ENCODE measurements around the gene GDF7.

GDF7 gene

DNA sequence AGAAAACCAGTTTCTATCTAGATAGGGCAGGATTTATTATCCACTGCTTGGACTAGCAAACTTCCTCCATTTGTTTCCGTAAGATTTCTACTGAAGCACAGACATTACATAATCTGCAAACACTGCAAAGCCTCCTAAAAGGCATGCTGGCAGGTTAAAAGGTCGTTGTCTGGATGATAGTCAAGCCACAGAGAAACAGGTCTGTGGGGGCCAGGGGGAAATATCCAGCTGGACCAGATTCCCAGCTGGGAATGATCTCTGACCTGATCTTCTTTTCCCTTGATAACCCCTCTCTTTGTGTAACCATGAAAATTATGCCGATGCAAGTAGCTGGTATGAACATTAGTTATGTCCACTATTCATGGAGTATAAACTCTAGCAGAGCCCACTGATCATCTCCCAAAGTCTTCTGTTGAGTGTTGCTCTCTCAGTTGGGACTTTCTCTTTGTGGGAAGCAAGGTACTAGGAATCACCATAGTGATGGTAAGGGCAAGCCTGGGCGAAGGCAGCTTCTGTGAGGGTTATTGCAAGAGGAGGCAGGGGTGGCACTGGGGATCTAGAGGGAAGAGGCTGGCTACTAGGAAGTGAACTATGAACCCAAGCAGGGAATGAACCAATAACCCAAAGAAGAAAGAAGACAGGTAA, 61.3 kb downstream of the GDF7 start:
- TF ChIP-seq TARDBP (IDR thresholded peaks at IDR 0.05) (no peak), SUZ12 (IDR thresholded peaks at IDR 0.05) (no peak), BHLHE40 (IDR thresholded peaks at IDR 0.05; ENCODE audit: borderline replicate concordance) (no peak)
- no peak for DNase-seq (ENCODE audit: extremely low spot score)
- ChIA-PET CTCF (no interaction called here), POLR2A (no interaction called here)
